GM12878 (cell line): ENCODE results near the gene TRIM40. TPM values are rescaled to one million over a fixed set of nuclear protein-coding genes. Genes with fewer than 3 reads are reported as not detected.
A peak's percentile ranks its signal among the peaks of the same experiment; 100 is the strongest.

ENCODE experiments used
- ATAC-seq: fragments of 200-7000 bp; cut with Tn5 transposase; 3 replicates; pipeline ENCODE4 v1.9.1; 2020; ENCODE audit warnings: mild to moderate bottlenecking, moderate library complexity
- Bru-seq: library from RNA; stranded (reverse); fragments of 400-500 nt; gene quantifications from one replicate; lab custom pipeline; 2021; lab: Mats Ljungman, UMichigan
- BruChase-seq, 2 experiments: library from RNA; stranded (reverse); fragments of 400-500 nt; gene quantifications; one replicate each; lab custom pipeline; 2021; lab: Mats Ljungman, UMichigan
- BruUV-seq: library from RNA; stranded (reverse); fragments of 400-500 nt; replicated peaks from 2 replicates; lab custom pipeline; 2021; lab: Mats Ljungman, UMichigan
- CTCF ChIA-PET: fragments of 300-600 bp; sonication (Branson Sonifier 250); formaldehyde crosslinking; extraction: SDS; loops from one replicate; lab custom pipeline; 2021; ENCODE audit warnings: inconsistent platforms; lab: Yijun Ruan, JAX
- POLR2A ChIA-PET: fragments of 350-600 bp; formaldehyde crosslinking; extraction: SDS; loops from one replicate; lab custom pipeline; 2021; ENCODE audit warnings: inconsistent platforms; lab: Charles Lee
- RAD21 ChIA-PET: fragments of 300-600 bp; sonication (Branson Sonifier 250); formaldehyde crosslinking; loops from one replicate; lab custom pipeline; 2023; ENCODE audit warnings: antibody characterized with exemption; ENCODE audit not compliant: unreplicated experiment; lab: Charles Lee
- SMC1A ChIA-PET: fragments of 300-600 bp; sonication (Branson Sonifier 250); formaldehyde crosslinking; loops from one replicate; lab custom pipeline; 2023; ENCODE audit not compliant: unreplicated experiment, uncharacterized antibody; lab: Charles Lee
- DNase-seq: peaks from one replicate; pipeline ENCODE4 v3.0.0-alpha.2; 2011; ENCODE audit warnings: low read depth, low spot score
- FAIRE-seq: peaks from 3 replicates; lab custom pipeline; 2011; peaks lifted over from hg19 to GRCh38; lab: Jason Lieb, UNC
- H2AFZ ChIP-seq: 2 replicates; pipeline ENCODE4 v1.6.0; 2011; ENCODE audit warnings: low read depth, low read length, control low read depth; ENCODE audit not compliant: control insufficient read depth
- H3K27ac ChIP-seq: 2 replicates; pipeline ENCODE4 v1.5.1; 2011; ENCODE audit warnings: control low read depth; ENCODE audit not compliant: control insufficient read depth, insufficient read depth
- H3K27me3 ChIP-seq, 2 experiments: replicated peaks in 1 of 2; 2 replicates each; pipeline versions ENCODE4 v1.6.0 to v1.6.1; 2011; ENCODE audit warnings: low read length in 1 of 2; ENCODE audit not compliant: control insufficient read depth in 2 of 2, insufficient read depth in 2 of 2
- H3K36me3 ChIP-seq, 2 experiments: 2 replicates each; pipeline ENCODE4 v1.5.1; 2011; ENCODE audit warnings: low read length in 1 of 2; ENCODE audit not compliant: control insufficient read depth in 2 of 2, insufficient read depth in 2 of 2
- H3K4me1 ChIP-seq: 2 replicates; pipeline ENCODE4 v1.6.1; 2011; ENCODE audit warnings: mild to moderate bottlenecking, low read length, moderate library complexity, mixed read lengths; ENCODE audit not compliant: control insufficient read depth, insufficient read depth
- H3K4me2 ChIP-seq: 2 replicates; pipeline ENCODE4 v1.6.0; 2011; ENCODE audit warnings: control low read depth; ENCODE audit not compliant: control insufficient read depth, insufficient read depth
- H3K4me3 ChIP-seq: fragments of 200-600 bp; sonication (generic); 2 replicates; pipeline ENCODE4 v1.5.1; 2016
- H3K79me2 ChIP-seq: 2 replicates; pipeline ENCODE4 v1.6.0; 2011; ENCODE audit warnings: low read length; ENCODE audit not compliant: control insufficient read depth, insufficient read depth
- H3K9ac ChIP-seq: 2 replicates; pipeline ENCODE4 v1.8.0; 2011; ENCODE audit warnings: low read length, control low read depth, mixed read lengths; ENCODE audit not compliant: control insufficient read depth, insufficient read depth
- H3K9me3 ChIP-seq: replicated peaks from 3 replicates; pipeline ENCODE4 v1.5.1; 2011; ENCODE audit warnings: mild to moderate bottlenecking, low read length; ENCODE audit not compliant: control insufficient read depth, insufficient read depth
- H4K20me1 ChIP-seq: 2 replicates; pipeline ENCODE4 v1.6.0; 2011; ENCODE audit not compliant: control insufficient read depth, insufficient read depth
- BCLAF1 ChIP-seq: fragments of 450-650 bp; IDR thresholded peaks from 2 replicates; pipeline ENCODE4 v1.6.1; 2017; ENCODE audit warnings: antibody characterized with exemption, mild to moderate bottlenecking, moderate library complexity
- CEBPB ChIP-seq, 2 experiments: fragments of 150-350 bp in 1 of 2; IDR thresholded peaks; 2 replicates each; pipeline ENCODE4 v1.6.1; 2012 to 2014; ENCODE audit warnings: low read depth in 2 of 2, low read length in 2 of 2, borderline replicate concordance in 1 of 2, inconsistent platforms in 1 of 2
- DPF2 ChIP-seq: fragments of 450-650 bp; IDR thresholded peaks from 2 replicates; pipeline ENCODE4 v1.6.1; 2017; ENCODE audit warnings: mild to moderate bottlenecking
- IKZF2 ChIP-seq, 2 experiments: fragments of 450-650 bp; IDR thresholded peaks; 2 replicates each; pipeline ENCODE4 v1.6.1; 2017; ENCODE audit warnings: mild to moderate bottlenecking in 2 of 2, moderate library complexity in 2 of 2
- MLLT1 ChIP-seq: fragments of 450-650 bp; IDR thresholded peaks from 2 replicates; pipeline ENCODE4 v1.6.1; 2016; ENCODE audit warnings: mild to moderate bottlenecking
- MTA3 ChIP-seq: IDR thresholded peaks from 2 replicates; pipeline ENCODE4 v1.6.1; 2012; ENCODE audit warnings: low read length, inconsistent platforms, borderline replicate concordance
- SREBF1 ChIP-seq: IDR thresholded peaks from 2 replicates; pipeline ENCODE4 v1.6.1; 2012; ENCODE audit warnings: mild to moderate bottlenecking, low read length
- WGBS: methylation state at CpG from one replicate; pipeline ENCODE4 v1.1.6; 2016; ENCODE audit warnings: low lambda C conversion rate; ENCODE audit not compliant: insufficient replicate concordance, insufficient coverage; ENCODE audit errors: missing lambda C conversion rate; 5-methylcytosine and 5-hydroxymethylcytosine counted together
- in situ Hi-C: fragments of 300-500 bp; cut with MboI; formaldehyde crosslinking; loops from 9 replicates; pipeline ENCODE4 v1.14.3; 2018; ENCODE audit warnings: mixed read lengths
- intact Hi-C: fragments of 100-400 bp; cut with micrococcal nuclease; formaldehyde crosslinking; loops from one replicate; pipeline ENCODE4 v1.14.2; 2022; ENCODE audit not compliant: unreplicated experiment
- long read RNA-seq, 2 experiments: library from polyadenylated mRNA; unstranded; transcript quantifications; one replicate each; pipeline ENCODE4 v2.0.0, GENCODE V29; 2019 to 2020
- polyA minus RNA-seq, 3 experiments: library from RNA; depleted of rRNA, polyadenylated mRNA; stranded (reverse); fragments of >200 nt; gene quantifications; 2 replicates each; pipeline ENCODE4 v1.2.3, GENCODE V29; 2011
- polyA plus RNA-seq, 11 experiments: library from polyadenylated mRNA; depleted of rRNA in 4 of 11; unstranded in 6 of 11; stranded (reverse) in 5 of 11; fragments of >200 nt; fragmentation: Nextera tagmentation in 4 of 11; fragmentation: Illumina TruSeq in 1 of 11; extraction: Ambion mirVana in 4 of 11; extraction: Trizol in 1 of 11; gene quantifications; 1 replicate in 1 of 11; 2 replicates in 10 of 11; pipeline versions ENCODE4 v1.2.1 to v1.2.3, GENCODE V29; 2011 to 2016; ENCODE audit warnings: inconsistent platforms in 2 of 11, missing spikeins in 2 of 11, low read depth in 1 of 11
- total RNA-seq, 4 experiments: library from RNA; depleted of rRNA in 3 of 4; stranded (reverse); fragments of >200 nt in 3 of 4; fragmentation: Illumina TruSeq in 1 of 4; extraction: Trizol in 1 of 4; gene quantifications; 2 replicates each; pipeline versions ENCODE4 v1.2.1 to v1.2.3, GENCODE V29; 2013 to 2021

Gene TRIM40
- total RNA-seq (2013; cell fraction: nucleolus; rRNA removed) = not detected in 2 replicates
- 0.05 TPM in 1 of 2 replicates, not detected in the other for total RNA-seq (2014; rRNA removed)
- total RNA-seq (2014; rRNA removed; fragmentation: Illumina TruSeq; extraction: Trizol) = not detected in 2 replicates
- total RNA-seq (2021) = not detected in 2 replicates
- not detected for polyA plus RNA-seq (2011; ENCODE audit: low read depth)
- polyA plus RNA-seq (2011; rRNA removed) = not detected in 2 replicates
- not detected in 2 replicates for polyA plus RNA-seq (2011; cell fraction: cytosol; rRNA removed)
- polyA plus RNA-seq (2011; cell fraction: nucleus; rRNA removed) = not detected in 2 replicates
- polyA plus RNA-seq (2012) = not detected in 2 replicates
- not detected in 2 replicates for polyA plus RNA-seq (2014; fragmentation: Illumina TruSeq; extraction: Trizol)
- polyA plus RNA-seq (2014; fragmentation: Nextera tagmentation; extraction: Ambion mirVana) = not detected
- polyA plus RNA-seq (2014; rRNA removed) = not detected in 2 replicates
- polyA plus RNA-seq (2016; fragmentation: Nextera tagmentation; extraction: Ambion mirVana) = not detected
- polyA minus RNA-seq (2011; rRNA and poly(A)+ RNA removed) = not detected in 2 replicates
- polyA minus RNA-seq (2011; cell fraction: cytosol; rRNA and poly(A)+ RNA removed) = not detected in 2 replicates
- not detected in 2 replicates for polyA minus RNA-seq (2011; cell fraction: nucleus; rRNA and poly(A)+ RNA removed)
- Bru-seq, nascent RNA = not detected
- percentile 7 among the genes with signal in this experiment for BruChase-seq, experiment 1, labeled RNA remaining after a 6-hour chase
- not detected for BruChase-seq, experiment 2, labeled RNA remaining after a 2-hour chase
- long read RNA-seq, experiment 1 = 0 reads
- long read RNA-seq, experiment 2 = 0 reads

GRCh38 chr6:30135757-30136156, at the start of gene TRIM40:
TRIM40 (plus strand) TSS chr6:30136140; CDS start chr6:30137037, 897 bp downstream.
- 19% methylated on average over 4 of the region's 4 CpGs for WGBS
- intact Hi-C loops (no loop called here), in situ Hi-C loops (no loop called here)
- no peak for TF ChIP-seq MTA3
- Histone ChIP-seq H3K4me2 (no peak within 1 kb of the TSS), H3K27me3 (peaks cover 0 to 5% of the 10 kb centered on the region in 2 experiments; a peak in 2 of 4 replicates), H3K79me2 (no peaks in the 10 kb centered on the region), H3K27ac (no peak within 1 kb of the TSS), H3K36me3 (no peaks in the 10 kb centered on the region), H3K4me3 (no peak within 1 kb of the TSS), H3K4me1 (peaks cover 2% of the 10 kb centered on the region; the same call in 1 of the 2 replicates), H2AFZ (no peak within 1 kb of the TSS), H3K9me3 (no peaks in the 10 kb centered on the region), H4K20me1 (no peaks in the 10 kb centered on the region), H3K9ac (no peak within 1 kb of the TSS)
- BruUV-seq = no TSS peak
- DNase-seq (no peak), FAIRE-seq (no peak), ATAC-seq (no peak)
- ChIA-PET RAD21 (interaction anchor here (8.5 kb wide), 1 partner anchor 30 kb away, joined by 333 read pairs; no protein-coding TSS in a partner anchor), POLR2A (no interaction called here), SMC1A (interaction anchor here (0.8 to 18.7 kb wide), 5 partner anchors 8 to 32 kb away, joined by 3 to 647 read pairs (median 4); partner anchors contain the start of gene TRIM31), CTCF (interaction anchor here (0.7 to 8.5 kb wide), 2 partner anchors 32 to 83 kb away, joined by 4 to 561 read pairs; no protein-coding TSS in a partner anchor)

GRCh38 chr6:30087876-30088275, 48.1 kb upstream of the TRIM40 start:
- no TSS peak for BruUV-seq
- no peaks in the 10 kb centered on the region for H3K36me3 ChIP-seq
- no peak overlapping the region for H3K27ac ChIP-seq
- intact Hi-C loops (no loop called here), in situ Hi-C loops (no loop called here)
- SMC1A ChIA-PET = interaction anchor here (1.2 to 2.1 kb wide), 2 partner anchors 22 to 44 kb away, joined by 7 to 9 read pairs; no protein-coding TSS in a partner anchor
- POLR2A ChIA-PET = no interaction called here
- H3K9me3 ChIP-seq = no peaks in the 10 kb centered on the region
- FAIRE-seq (no peak), ATAC-seq (no peak), DNase-seq (no peak)
- H3K4me3 ChIP-seq = no peak overlapping the region
- H3K4me2 ChIP-seq = no peak overlapping the region
- peaks cover 0 to 3% of the 10 kb centered on the region in 2 experiments; a peak in 2 of 4 replicates for H3K27me3 ChIP-seq
- no peak overlapping the region for H2AFZ ChIP-seq
- no peaks in the 10 kb centered on the region for H4K20me1 ChIP-seq
- no peaks in the 10 kb centered on the region for H3K4me1 ChIP-seq
- CTCF ChIA-PET = interaction anchor here (0.6 to 1.4 kb wide), 6 partner anchors 10 to 1988 kb away, joined by 3 to 5 read pairs (median 4); no protein-coding TSS in a partner anchor
- RAD21 ChIA-PET = interaction anchor here (1.3 to 1.8 kb wide), 2 partner anchors 14 to 16 kb away, joined by 3 to 10 read pairs; no protein-coding TSS in a partner anchor
- no peaks in the 10 kb centered on the region for H3K79me2 ChIP-seq
- 30% methylated on average over 5 of the region's 5 CpGs for WGBS
- no peak overlapping the region for H3K9ac ChIP-seq
- TF ChIP-seq IKZF2 (IDR thresholded peaks at IDR 0.05) (no peak), SREBF1 (no peak), CEBPB (IDR thresholded peaks at IDR 0.05; ENCODE audit: borderline replicate concordance in 1 of 2, low read depth in 2 of 2, low read length in 2 of 2) (no peak), BCLAF1 (no peak), DPF2 (no peak), MLLT1 (no peak)
